ENCODE measurements around the gene OTOL1. TPM values are rescaled to one million over a fixed set of nuclear protein-coding genes. Genes with fewer than 3 reads are reported as not detected.
"Not testable (repeated sequence)": the region's sequence is repeated elsewhere in the genome, so short reads cannot be mapped to it uniquely, and the experiment has no call there.

Gene OTOL1
- total RNA-seq, 4 donors from 2014 or later = not detected

- TF ChIP-seq POLR2A (IDR thresholded peaks at IDR 0.05) = no peak
- TF ChIP-seq CTCF (IDR thresholded peaks at IDR 0.05) = no peak
- Histone ChIP-seq H3K9me3 (no peaks in the 10 kb centered on the region), H3K27me3 (no peaks in the 10 kb centered on the region), H3K4me1 (no peaks in the 10 kb centered on the region), H3K27ac (no peak overlapping the region), H3K36me3 (no peaks in the 10 kb centered on the region), H3K4me3 (no peak overlapping the region)
- intact Hi-C loops (cut with DNase I) = no loop called here
- DNase-seq = no peak
Observed at GRCh38 chr3:161475905-161476304, 20.7 kb upstream of the OTOL1 start.

- intact Hi-C loops (cut with DNase I) = no loop called here
- TF ChIP-seq POLR2A (IDR thresholded peaks at IDR 0.05) (no peak), CTCF (IDR thresholded peaks at IDR 0.05) (no peak)
- Histone ChIP-seq H3K4me1 (no peaks in the 10 kb centered on the region), H3K36me3 (no peaks in the 10 kb centered on the region), H3K27ac (no peak overlapping the region), H3K4me3 (no peak overlapping the region), H3K27me3 (no peaks in the 10 kb centered on the region), H3K9me3 (no peaks in the 10 kb centered on the region)
- 71 to 88% methylated on average over 1 of the region's 1 CpG for WGBS, 2 donors
- DNase-seq = no peak
Observed at GRCh38 chr3:161484226-161484625, 12.4 kb upstream of the OTOL1 start.

GRCh38 chr3:161488284-161488683 lies 8.3 kb upstream of the OTOL1 start:
- H3K9me3 ChIP-seq; H3K4me1 ChIP-seq; H3K36me3 ChIP-seq; H3K27me3 ChIP-seq; H3K27ac ChIP-seq; intact Hi-C loops (cut with DNase I); H3K4me3 ChIP-seq; DNase-seq: not testable (repeated sequence)
- 0 to 29% methylated on average over 1 of the region's 1 CpG for WGBS, 2 donors

- no peaks in the 10 kb centered on the region for H3K36me3 ChIP-seq
- H3K4me1 ChIP-seq = no peaks in the 10 kb centered on the region
- intact Hi-C loops (cut with DNase I) = no loop called here
- no peaks in the 10 kb centered on the region for H3K9me3 ChIP-seq
- no peak for DNase-seq
- H3K27ac ChIP-seq = no peak overlapping the region
- no peaks in the 10 kb centered on the region for H3K27me3 ChIP-seq
- TF ChIP-seq POLR2A (IDR thresholded peaks at IDR 0.05) (no peak), CTCF (IDR thresholded peaks at IDR 0.05) (no peak)
- no peak overlapping the region for H3K4me3 ChIP-seq
Observed at GRCh38 chr3:161489395-161489794, 7.2 kb upstream of the OTOL1 start.

- H3K4me1 ChIP-seq; DNase-seq; H3K9me3 ChIP-seq; H3K36me3 ChIP-seq; H3K27ac ChIP-seq; H3K27me3 ChIP-seq; H3K4me3 ChIP-seq; intact Hi-C loops (cut with DNase I): not testable (repeated sequence)
- WGBS, 2 donors = 67 to 70% methylated on average over 1 of the region's 1 CpG
Observed at GRCh38 chr3:161490845-161491244, 5.8 kb upstream of the OTOL1 start.

GRCh38 chr3:161498259-161498921 lies 1.8 kb downstream of the OTOL1 start:
- Histone ChIP-seq H3K4me1 (no peaks in the 10 kb centered on the region), H3K9me3 (no peaks in the 10 kb centered on the region), H3K27ac (no peak overlapping the region), H3K36me3 (no peaks in the 10 kb centered on the region), H3K4me3 (no peak overlapping the region), H3K27me3 (no peaks in the 10 kb centered on the region)
- no peak for DNase-seq
- intact Hi-C loops (cut with DNase I) = no loop called here
- WGBS, 2 donors = 32 to 62% methylated on average over 2 of the region's 2 CpGs
- TF ChIP-seq CTCF (IDR thresholded peaks at IDR 0.05) = no peak

Data from esophagus squamous epithelium (tissue), 5 donors.